ENCODE results near the gene EDIL3.

EDIL3 gene

DNA sequence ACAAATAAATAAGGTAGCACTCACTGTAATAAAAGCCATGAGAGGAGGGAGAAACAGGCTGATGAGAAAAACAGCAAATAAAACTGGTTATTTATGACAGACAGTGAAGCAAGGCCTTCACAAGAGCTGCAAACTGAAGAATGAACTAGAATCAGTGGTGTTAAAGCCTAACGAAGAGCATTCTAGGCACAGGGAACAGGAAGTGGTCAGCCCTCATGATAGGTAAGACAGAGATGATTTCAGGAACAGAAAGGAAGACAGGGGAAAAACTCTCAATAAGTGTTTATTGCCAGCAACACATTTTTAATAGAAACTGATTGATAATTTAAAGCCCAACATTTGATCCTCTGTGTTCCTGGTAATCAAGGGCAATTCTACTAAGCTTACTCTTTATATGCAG is 124.5 kb downstream of the EDIL3 start:
- DNase-seq (ENCODE audit: low read depth in 2 of 2) = no peak

DNA sequence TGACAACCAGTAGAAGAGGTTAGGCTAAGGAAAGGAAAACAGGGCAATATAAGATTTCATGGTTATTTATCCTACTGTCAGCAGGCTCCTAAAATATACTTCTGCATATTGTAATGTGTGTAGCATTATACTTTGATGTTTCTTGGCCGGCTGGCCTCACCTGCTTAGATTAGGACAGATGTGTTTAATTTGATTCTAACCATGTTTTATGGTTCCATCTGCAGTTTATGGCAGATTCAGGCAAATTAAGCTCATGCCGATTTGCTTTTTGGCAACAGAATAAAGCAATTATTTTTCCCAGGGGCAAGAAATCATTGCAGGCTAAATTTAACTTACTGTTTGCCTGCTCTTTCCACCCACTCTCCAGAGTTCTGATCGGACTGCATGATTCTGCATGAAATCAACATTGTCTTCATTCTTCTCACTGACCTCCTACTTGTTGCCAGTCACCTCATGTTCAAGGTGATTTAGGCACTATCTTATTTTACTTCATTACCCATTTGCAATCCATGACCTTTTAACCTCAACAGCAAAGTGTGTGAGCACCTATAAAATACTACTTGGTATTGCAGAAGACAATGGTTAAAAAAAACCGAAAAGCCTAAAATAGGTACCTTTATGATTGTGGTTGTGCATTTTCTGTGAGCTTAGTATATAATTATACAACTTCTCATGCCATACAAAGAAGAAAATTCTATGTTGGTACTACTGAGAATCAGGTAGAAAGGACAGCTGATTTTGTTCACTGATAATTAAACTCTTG is 125.2 kb downstream of the EDIL3 start:
- no peak for DNase-seq (ENCODE audit: low read depth in 2 of 2)

DNA sequence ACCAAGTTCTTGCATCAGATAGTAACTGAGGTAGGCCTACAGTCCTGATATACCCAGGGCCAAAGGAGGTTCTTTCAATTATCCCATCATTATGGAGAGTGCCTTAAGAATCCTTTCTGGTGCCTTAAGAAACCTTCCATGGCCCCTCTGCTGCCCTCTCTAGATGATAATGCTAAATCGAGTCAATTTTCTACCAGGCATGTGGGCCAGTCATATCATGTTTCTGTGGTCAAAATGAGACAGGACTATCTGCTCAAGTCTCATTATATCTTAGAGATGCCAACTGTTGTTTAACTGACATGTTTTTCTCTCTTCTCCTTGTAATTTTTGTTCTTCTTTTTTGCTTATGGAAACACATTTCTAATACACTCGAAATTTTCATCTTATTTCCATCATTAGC is 127.6 kb downstream of the EDIL3 start:
- no peak for DNase-seq (ENCODE audit: low read depth in 2 of 2)

DNA sequence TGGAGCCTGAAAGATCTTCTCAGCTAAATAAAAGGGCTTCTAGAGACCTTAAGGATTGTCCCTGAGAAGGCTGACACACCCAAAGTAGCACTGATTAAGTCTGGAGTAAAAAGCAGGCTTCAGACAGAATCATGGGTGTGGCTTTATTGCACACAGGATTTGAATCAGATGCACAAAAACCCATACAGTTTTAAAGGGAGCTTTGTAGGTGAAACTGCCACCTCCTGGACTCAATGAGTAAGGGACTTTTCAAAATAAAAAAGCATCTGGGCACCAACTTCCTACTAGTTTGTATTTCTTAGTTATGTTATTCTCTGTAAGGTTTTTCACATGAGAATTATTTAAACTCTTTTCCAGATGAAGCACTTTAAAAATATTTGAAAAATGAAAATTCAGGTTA is 129.4 kb downstream of the EDIL3 start:
- no peak for DNase-seq (ENCODE audit: low read depth in 2 of 2)

DNA sequence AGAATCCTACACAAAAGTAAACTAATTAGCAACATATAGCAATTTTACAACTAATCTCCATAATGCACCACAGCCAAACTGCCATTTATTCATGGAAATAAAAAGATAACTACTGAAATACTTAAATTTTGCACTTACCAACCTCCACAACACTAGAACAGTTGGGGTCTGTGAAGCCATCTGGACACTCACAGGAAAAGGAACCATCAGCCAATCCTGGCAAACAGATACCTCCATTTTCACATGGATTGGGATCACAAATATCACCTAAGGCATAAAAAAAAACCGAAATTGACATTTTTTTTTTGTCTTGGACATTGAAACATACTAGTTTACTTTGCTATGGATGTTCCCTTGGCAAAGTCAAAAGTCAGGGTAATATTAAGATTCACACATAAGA is 130.7 kb downstream of the EDIL3 start:
- DNase-seq (ENCODE audit: low read depth in 2 of 2) = no peak

DNA sequence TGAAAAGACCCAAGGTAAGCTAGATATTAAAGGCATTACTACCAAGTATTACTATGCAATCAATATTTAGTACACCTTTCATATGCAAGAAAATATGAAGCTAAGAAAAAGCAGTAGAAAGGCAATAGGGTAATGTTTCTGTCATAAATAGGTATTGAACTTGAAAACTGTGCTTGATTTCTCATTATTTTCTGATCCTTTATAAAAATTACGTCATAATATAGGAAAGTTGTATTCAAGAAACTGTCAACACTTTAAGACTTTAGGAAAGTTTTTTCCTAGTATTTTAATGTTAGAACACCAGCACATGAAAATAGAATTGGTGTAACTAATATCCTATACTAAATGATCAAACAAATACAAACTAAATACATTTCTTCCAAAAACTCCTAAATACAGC is 133.2 kb downstream of the EDIL3 start:
- DNase-seq (ENCODE audit: low read depth in 2 of 2) = no peak

DNA sequence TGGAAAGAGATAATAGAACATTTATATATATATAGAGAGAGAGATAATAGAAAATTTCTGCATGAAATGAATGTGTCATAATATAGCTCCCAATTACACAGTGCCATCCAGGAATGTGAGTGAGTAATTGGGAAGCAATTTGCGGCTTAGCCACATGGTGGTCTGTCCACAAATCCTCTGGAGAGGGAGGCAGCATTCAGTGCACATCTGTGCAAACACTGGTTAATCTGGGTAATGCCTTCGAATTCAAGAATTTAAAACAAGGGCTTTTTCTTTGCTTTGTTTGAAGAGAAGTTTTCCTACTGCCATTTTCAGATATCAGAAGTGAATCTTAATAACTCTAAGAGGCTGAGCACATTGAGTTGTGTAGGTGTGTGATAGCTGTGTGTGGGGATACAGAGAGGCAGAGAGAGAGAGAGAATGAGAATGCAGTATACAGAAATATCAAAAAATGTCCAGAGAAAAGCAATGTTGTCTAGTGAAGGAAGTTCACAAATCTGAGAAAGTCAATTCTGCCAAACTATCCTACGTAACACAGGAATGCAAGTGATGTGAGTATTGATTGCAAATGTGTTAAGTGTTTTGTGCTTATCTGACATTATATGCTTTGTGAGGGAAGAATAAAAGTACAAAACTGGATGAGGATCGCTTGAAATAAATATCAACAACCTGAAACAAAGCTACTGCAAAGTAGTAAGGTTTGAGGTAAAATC is 134.6 kb downstream of the EDIL3 start:
- no peak for DNase-seq (ENCODE audit: low read depth in 2 of 2)

DNA sequence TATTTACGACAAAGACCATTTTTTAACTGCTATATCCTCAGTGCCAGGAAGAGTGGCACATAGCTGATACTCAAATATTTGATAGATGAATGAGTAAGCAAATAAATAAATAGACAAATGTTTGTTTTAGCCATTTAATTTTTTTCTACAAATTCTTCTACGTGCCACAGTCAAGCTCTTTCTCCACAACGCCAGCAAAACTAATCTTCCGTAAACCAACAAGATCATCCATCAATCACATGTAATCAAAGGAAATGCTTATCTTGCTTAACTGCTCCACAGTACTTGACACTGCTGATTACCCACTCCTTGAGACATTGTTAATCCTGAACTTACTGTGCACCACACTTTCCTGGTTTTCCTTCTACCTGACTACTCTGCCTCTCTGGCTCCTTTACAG is 136.7 kb downstream of the EDIL3 start:
- no peak for DNase-seq (ENCODE audit: low read depth in 2 of 2)

DNA sequence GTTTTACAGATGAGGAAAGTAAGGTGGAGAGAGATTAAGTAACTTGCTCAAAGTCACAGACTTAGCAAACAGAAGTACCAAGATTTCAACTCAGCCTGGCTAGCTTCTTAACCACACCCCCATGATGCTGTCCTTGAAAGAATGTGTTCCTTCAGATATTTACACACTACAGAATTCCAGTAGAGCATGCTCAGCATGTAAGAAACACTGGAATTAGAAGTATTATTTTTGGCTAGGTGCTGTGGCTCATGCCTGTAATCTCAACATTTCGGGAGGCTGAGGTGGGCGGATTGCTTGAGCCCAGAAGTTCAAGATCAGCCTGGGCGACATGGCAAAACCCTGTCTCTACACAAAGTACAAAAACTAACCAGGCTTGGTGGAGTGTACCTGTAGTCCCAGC is 142.4 kb downstream of the EDIL3 start:
- no peak for DNase-seq (ENCODE audit: low read depth in 2 of 2)

DNA sequence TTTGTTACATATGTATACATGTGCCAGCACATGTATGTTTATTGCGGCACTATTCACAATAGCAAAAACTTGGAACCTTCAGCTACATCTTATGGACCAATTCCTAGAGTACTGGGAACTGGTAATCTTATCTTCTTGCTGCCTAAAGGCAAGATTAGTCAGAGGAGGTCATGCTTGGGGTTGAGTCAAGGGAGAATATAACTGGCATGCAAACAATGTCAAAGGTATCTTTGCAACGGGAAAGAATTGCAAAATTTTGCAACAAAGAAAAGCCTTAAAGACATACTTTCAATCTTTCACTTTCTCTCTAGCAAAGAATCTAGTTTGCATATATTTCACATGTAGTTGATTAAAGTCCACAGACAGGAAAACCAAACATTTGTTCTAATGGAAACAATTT is 145.2 kb downstream of the EDIL3 start:
- no peak for DNase-seq (ENCODE audit: low read depth in 2 of 2)

DNA sequence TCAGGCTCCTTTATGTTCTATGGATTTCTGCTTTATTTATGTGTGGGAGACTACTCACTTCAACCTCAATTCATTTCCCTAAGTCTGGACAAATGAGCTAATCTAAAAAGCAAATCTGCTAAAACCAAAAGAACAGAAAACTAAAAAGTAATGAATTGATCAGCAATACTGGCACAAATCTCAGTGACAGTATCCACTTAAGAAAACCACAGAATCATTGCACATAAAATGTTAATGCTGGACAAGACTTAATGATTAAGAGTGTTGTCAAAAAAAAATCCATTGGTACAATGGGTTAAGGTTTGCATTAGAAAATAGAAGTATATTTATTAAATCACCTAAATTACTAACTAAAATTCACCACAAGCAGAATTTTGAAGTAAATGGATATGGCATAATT is 147.6 kb downstream of the EDIL3 start:
- no peak for DNase-seq (ENCODE audit: low read depth in 2 of 2)

DNA sequence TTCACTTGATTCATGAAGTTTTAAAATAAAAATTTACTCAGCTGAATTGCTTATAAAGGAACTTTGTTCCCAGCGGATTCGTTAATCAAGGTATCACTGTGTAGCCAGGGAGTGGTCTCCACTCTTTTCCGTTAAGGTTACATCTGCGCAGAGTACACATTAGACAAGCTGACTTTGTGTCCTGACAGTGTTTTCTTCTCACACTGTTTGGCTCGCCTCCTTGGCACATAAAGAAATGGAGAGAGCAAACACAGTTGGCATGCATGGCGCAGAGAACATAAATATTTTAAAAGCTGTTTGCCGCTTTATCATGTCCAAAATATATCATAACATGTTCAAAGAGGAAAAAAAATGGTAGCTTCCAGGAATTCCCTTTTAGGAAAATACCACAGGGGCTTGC is 153.2 kb downstream of the EDIL3 start:
- DNase-seq (ENCODE audit: low read depth in 2 of 2) = no peak

DNA sequence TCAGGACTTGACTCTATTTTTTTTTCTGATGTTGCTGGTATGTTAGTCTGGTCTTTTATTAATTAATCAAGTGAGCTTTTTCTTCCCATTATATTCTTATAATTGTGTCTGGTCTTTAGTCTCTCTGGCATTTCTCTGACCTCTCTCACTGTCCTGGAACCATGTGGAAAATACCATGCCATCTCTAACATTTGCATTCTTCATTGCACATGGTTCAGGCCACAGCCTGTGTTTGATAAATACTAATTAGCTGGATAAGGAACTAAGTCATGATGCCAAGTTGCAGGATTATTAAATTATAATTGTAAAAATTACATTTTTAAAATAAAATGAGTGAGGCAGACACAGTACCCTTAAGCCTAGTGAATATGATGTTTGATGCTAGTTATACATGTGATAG is 155.6 kb downstream of the EDIL3 start:
- no peak for DNase-seq (ENCODE audit: low read depth in 2 of 2)

DNA sequence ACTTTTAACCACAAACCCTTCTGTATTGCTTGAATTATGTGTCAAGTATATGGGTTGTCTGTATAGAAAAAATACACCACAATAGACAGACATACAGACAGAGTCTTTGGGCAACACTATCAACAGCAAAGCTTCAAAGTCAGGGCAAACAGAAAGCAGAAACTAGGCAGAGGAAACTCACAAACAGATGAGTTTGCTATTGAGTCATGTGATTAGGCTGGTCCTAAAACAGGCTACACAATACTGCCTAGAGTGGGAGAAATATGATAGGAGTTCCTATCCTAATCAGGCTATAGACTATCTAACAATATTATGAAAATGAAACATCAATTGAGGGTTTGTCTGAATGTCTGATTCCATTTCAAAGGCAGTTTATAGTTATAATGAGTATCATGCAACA is 156.4 kb downstream of the EDIL3 start:
- no peak for DNase-seq (ENCODE audit: low read depth in 2 of 2)

DNA sequence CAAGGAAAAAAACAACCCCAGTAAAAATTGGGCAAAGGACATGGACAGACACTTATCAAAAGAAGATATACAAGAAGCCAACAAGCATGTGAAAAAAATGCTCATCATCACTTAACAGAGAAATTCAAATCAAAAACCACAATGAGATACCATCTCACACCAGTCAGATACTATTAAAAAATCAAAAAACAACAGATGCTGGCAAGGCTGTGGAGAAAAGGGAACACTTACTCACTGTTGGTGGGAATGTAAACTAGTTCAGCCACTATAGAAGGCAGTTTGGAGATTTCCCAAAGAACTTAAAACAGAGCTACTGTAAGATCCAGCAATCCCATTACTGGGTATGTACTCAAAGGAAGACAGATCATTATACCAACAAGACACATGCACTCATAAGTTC is 157.4 kb downstream of the EDIL3 start:
- no peak for DNase-seq (ENCODE audit: low read depth in 2 of 2)

DNA sequence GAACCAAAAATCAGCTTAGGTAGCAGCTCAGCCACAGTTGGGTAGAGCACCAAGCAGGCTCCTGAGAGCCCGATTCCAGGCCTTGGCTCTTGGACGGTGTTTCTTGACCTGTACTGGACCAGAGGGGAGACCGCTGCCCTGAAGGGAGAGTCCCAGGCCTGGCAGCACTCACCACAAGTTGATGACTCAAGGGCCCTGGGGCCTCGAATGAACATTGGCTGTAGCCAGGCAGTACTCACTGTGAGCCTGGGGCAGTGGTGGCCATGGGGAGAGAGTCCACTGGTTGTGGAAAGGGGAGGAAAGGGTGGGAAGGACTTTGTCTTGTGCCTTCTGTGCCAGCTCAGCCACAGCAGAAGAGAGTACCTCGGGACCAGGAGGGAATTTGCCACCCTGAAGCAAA is 166.1 kb downstream of the EDIL3 start:
- no peak for DNase-seq (ENCODE audit: low read depth in 2 of 2)

DNA sequence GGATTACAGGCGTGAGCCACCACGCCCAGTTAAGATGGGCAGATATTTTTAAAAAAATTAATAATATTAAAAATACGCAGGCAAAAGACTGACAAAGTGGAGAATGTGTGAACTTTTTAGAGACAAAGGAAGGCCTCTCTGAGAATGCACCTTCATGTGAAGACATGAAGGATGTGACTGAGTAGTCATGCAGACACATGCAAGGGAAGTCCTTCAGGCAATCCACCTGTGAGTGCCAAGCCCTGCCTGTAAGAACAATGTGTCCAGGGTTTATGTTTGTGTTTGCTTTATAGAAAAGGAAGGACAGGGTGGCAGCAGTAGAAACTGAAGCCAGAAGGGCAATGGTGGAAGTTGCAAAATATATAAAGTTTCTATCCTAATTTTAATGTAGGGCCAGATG is 169.2 kb downstream of the EDIL3 start:
- no peak for DNase-seq (ENCODE audit: low read depth in 2 of 2)

DNA sequence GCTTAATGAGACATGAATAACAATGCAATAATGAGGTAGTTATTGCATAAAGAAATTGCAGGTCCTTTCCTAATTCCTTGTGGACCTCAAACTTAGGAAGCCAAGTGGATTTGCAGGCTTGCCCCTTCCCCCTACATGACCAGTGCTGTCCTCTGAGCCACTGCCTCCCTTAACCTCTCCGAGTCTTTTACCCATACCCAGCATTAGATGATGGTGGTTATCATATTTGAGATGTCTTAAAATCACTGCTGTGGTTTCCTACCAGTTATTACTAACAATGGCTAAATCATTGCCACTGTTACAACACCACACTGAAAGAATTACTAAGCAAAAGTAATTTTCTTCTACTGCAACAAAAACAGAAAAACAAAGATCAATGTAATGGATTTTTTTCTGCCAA is 170.8 kb downstream of the EDIL3 start:
- no peak for DNase-seq (ENCODE audit: low read depth in 2 of 2)

DNA sequence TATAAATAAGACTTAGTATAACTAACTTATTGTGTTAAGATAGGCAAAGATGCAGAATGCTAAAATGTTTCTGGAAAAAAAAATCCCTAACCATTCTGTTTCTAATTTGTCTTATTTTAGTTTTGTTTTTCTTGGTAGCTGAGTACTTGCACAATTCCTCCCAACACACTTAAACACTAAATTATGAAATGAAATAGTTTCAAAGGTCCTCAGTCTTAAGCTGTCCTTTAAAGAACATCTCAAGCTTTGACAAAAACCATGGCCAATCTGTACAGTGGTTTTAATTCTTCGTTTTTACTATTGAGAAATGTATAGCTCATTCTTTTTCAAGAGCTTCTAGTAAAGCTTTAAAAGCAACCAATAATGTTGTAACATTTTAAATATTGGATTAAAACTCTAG is 171.5 kb downstream of the EDIL3 start:
- DNase-seq (ENCODE audit: low read depth in 2 of 2) = no peak

DNA sequence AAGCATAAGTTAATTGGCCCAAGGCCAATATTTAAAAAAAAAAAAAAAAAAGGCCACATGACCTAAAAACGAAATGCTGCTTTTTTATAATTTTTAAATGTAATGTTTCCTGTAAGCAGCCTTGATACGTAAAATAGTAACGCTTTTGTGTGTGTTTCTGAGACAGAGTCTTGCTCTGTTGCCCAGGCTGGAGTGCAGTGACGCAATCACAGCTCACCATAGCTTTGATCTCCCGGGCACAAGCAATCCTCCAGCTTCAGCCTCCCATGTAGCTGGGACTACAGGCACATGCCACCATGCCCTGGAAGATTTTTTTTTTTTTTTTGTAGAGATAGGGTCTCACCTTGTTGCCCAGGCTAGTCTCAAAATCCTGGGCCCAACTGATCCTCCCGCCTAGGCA is 179.9 kb downstream of the EDIL3 start:
- no peak for DNase-seq (ENCODE audit: low read depth in 2 of 2)

DNA sequence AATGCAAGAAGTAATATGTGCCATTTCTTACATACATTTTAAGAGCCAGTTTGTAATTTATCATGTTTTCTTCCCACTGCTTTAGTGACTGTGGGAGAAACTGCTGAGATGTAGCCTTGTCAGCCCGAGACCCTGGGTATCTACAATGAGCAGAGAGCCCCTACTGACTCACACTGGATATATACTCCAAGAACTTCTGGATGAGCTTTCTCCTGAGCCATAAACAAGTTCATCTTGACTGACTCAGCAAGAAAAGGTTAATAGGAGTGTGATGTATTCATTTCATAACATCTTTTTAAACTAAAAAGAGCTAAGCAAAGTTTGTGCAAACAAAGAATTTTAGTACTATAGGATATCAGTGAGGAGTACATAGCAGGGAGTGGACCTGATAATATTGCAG is 182.5 kb downstream of the EDIL3 start:
- no peak for DNase-seq (ENCODE audit: low read depth in 2 of 2)

DNA sequence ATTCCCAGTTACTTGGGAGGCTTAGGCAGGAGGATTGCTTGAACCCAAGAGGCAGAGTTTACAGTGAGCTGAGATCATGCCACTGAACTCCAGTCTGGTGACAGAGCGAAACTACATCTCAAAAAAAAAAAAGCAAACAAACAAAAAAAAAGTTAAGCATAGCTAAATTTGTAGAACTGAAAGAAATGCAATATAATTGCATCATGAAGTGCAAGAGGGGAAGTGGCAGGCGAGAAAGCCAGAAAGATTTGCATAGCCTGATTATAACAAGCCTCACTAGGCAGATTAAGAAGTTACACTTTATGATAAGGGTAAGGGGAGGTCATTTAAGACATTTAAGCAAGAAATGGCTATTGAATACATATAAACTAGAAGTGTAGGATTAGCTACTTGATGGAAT is 187.1 kb downstream of the EDIL3 start:
- no peak for DNase-seq (ENCODE audit: low read depth in 2 of 2)

DNA sequence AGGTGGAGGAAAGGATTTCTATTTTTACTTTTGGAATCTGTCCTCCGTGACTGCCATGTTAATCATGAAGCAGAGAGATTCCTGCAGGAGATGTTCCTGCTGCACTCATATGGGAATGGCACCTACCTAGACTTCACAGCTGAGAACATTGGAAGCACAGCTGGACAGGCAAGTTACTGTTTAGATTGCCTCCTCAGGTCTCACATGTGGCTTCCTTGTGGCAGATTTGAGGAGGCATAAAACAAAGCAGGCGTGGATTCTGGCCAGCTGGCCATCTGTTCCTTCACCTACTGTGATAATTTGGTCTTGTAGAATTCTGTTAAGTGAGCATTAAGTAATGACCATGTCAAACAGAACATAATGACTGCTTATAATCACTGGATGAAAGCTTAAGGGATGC is 193.4 kb downstream of the EDIL3 start:
- DNase-seq (ENCODE audit: low read depth in 2 of 2) = no peak

DNA sequence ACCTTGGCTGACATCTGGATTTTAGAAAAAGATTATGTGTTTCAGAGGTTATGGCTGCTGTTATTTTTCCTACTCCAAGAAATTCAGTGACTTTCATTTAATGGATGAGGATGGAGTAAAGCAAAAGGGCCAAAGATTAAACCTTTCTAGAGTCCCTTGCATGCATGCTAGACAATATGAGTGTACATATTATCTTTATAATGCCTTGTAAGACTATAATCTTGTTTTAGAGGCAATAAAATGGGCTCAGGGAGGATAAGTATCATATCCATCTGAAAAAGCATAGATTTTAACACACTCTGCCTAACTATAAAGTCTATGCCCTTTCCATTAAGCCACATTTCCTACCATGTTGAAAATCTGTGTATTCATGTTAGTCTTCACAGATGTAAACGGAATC is 199.8 kb downstream of the EDIL3 start:
- DNase-seq (ENCODE audit: low read depth in 2 of 2) = no peak

Data from stimulated activated CD8-positive, alpha-beta memory T cell treated with anti-CD3 and anti-CD28 coated beads, Interleukin-7, amount 100 ng/mL, for 1 hour (primary cell).